ENCODE data around the gene GRK5. TPM values are rescaled to one million over a fixed set of nuclear protein-coding genes. Genes with fewer than 3 reads are reported as not detected.

The GRK5 gene
- total RNA-seq, 4 donors from 2014 or later, result 6.2 to 12.5 (median 9.1) TPM

DNA sequence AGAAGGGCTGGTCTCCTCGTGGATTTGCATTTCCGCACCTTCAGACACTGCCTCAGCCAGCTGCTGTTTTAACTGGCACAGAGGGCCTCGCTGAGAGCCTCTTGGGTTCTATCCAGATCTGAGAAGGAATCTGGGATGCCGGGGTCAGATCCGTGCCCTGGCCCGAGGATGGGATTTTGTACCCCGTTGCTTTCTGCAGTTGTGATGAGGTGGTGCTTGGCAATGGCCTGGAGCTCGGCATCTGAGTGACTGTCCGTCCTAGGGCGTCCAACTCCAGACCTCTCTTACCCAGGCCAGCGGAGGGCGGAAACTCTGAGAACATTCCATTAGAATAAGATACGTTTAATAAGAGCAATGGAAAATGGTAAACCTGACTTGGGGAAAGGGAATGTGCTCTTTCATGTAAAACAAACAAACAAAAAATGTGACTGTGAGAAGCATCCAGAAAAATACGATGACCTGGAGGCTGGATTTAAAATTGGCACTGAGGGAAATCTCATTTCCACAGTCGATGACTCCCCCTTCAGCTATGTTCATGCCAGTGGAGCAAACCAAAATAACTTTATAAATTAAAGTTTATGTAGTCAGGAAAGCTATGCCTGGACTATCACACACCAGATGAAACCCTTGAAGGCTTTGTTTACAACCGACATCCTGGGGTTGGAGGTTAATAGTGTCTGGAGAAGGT is 39.6 kb downstream of the GRK5 start:
- TF ChIP-seq, protein P1, sequence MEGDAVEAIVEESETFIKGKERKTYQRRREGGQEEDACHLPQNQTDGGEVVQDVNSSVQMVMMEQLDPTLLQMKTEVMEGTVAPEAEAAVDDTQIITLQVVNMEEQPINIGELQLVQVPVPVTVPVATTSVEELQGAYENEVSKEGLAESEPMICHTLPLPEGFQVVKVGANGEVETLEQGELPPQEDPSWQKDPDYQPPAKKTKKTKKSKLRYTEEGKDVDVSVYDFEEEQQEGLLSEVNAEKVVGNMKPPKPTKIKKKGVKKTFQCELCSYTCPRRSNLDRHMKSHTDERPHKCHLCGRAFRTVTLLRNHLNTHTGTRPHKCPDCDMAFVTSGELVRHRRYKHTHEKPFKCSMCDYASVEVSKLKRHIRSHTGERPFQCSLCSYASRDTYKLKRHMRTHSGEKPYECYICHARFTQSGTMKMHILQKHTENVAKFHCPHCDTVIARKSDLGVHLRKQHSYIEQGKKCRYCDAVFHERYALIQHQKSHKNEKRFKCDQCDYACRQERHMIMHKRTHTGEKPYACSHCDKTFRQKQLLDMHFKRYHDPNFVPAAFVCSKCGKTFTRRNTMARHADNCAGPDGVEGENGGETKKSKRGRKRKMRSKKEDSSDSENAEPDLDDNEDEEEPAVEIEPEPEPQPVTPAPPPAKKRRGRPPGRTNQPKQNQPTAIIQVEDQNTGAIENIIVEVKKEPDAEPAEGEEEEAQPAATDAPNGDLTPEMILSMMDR (IDR thresholded peaks at IDR 0.05 in 4 of 5, conservative IDR thresholded peaks at IDR 0.05 in 1 of 5), result no peak
- TF ChIP-seq POLR2A (IDR thresholded peaks at IDR 0.05), result no peak
- H3K36me3 ChIP-seq, result no peaks in the 10 kb centered on the region
- in situ Hi-C loops (cut with MboI; ENCODE audit: low sequenced_read_pairs in 4 of 4), result no loop called here
- ATAC-seq (peak; percentile 56 to 59), DNase-seq (peak in 1 of 2 donors; percentile 23)
- intact Hi-C loops (cut with DNase I; ENCODE audit: low total_unique reads), result no loop called here
- no peaks in the 10 kb centered on the region for H3K27me3 ChIP-seq
- no peaks in the 10 kb centered on the region for H3K9me3 ChIP-seq
- H3K4me3 ChIP-seq, result no peak overlapping the region
- peaks cover 12 to 22% of the 10 kb centered on the region in 2 donors for H3K4me1 ChIP-seq
- H3K27ac ChIP-seq, result peak overlapping the region; percentile 41 to 65 (median 55)

DNA sequence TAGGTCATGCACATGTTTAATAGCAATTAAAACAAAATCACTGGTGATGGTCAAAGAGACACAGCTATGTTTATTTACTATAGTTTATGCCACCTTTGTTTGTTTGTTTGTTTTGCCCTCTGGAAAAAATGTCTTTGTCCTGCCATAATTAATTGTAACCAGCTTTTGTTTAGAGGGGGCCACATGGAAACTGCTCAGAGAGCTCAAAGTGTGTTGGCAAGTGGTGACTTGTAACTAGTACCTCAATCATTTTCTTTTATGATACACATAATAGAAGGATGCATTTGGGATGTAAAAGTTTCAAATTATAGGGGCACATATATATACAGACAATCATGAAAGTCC is 40.2 kb downstream of the GRK5 start:
- H3K36me3 ChIP-seq, result no peaks in the 10 kb centered on the region
- no peak for TF ChIP-seq POLR2A (IDR thresholded peaks at IDR 0.05)
- TF ChIP-seq, protein P1 (IDR thresholded peaks at IDR 0.05 in 4 of 5, conservative IDR thresholded peaks at IDR 0.05 in 1 of 5), result no peak
- in situ Hi-C loops (cut with MboI; ENCODE audit: low sequenced_read_pairs in 4 of 4) (no loop called here), intact Hi-C loops (cut with DNase I; ENCODE audit: low total_unique reads) (no loop called here)
- no peaks in the 10 kb centered on the region for H3K27me3 ChIP-seq
- peak overlapping the region; percentile 41 to 65 (median 55) for H3K27ac ChIP-seq
- DNase-seq (no peak), ATAC-seq (no peak)
- no peaks in the 10 kb centered on the region for H3K9me3 ChIP-seq
- no peak overlapping the region for H3K4me3 ChIP-seq
- H3K4me1 ChIP-seq, result peaks cover 15 to 26% of the 10 kb centered on the region in 2 donors

DNA sequence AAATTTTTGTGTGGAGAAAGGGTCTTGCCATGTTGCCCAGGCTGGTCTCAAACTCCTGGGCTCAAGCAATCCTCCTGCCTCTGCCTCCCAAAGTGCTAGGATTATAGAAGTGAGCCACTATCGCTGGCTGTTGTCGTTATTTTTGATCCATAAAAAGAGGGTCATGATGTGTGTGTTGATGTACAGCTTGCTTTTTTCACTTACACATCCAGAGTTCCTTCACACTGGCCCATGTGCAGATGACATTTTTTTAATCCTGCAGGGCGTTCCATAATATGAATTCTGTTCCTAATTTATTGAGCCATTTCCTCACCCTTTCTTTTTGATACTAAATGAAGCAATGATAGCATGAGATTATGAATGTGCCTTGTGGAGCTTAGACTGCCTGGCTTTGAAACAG is 40.8 kb downstream of the GRK5 start:
- TF ChIP-seq, protein P1 (IDR thresholded peaks at IDR 0.05 in 4 of 5, conservative IDR thresholded peaks at IDR 0.05 in 1 of 5), result no peak
- TF ChIP-seq POLR2A (IDR thresholded peaks at IDR 0.05), result no peak
- in situ Hi-C loops (cut with MboI; ENCODE audit: low sequenced_read_pairs in 4 of 4) (no loop called here), intact Hi-C loops (cut with DNase I; ENCODE audit: low total_unique reads) (no loop called here)
- H3K4me1 ChIP-seq, result peaks cover 15 to 32% of the 10 kb centered on the region in 2 donors
- no peak for DNase-seq
- H3K27me3 ChIP-seq, result no peaks in the 10 kb centered on the region
- ATAC-seq, result no peak
- no peaks in the 10 kb centered on the region for H3K36me3 ChIP-seq
- no peak overlapping the region for H3K4me3 ChIP-seq
- H3K27ac ChIP-seq, result peak overlapping the region in 1 of 4 donors; percentile 8
- H3K9me3 ChIP-seq, result no peaks in the 10 kb centered on the region

DNA sequence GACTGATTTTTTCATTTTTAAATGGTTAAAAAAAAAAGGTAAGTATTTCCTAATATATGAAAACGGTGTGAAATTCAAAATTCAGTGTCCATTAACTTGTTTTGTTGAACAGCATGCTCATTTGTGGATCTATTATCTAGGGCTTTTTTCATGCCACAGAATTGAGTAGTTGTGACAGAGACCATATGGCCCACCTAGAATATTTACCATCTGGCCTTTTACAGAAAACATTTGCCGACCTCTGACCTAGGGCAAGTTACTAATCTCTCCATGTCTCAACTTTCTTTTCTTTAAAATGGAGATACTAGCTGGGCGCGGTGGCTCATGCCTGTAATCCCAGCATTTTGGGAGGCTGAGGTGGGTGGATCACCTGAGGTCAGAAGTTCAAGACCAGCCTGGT is 41.3 kb downstream of the GRK5 start:
- Histone ChIP-seq H3K27ac (peak overlapping the region in 1 of 4 donors; percentile 8), H3K9me3 (no peaks in the 10 kb centered on the region), H3K27me3 (no peaks in the 10 kb centered on the region), H3K36me3 (no peaks in the 10 kb centered on the region), H3K4me3 (no peak overlapping the region), H3K4me1 (peaks cover 15 to 31% of the 10 kb centered on the region in 2 donors)
- ATAC-seq (no peak), DNase-seq (no peak)
- intact Hi-C loops (cut with DNase I; ENCODE audit: low total_unique reads) (no loop called here), in situ Hi-C loops (cut with MboI; ENCODE audit: low sequenced_read_pairs in 4 of 4) (no loop called here)
- TF ChIP-seq POLR2A (IDR thresholded peaks at IDR 0.05), result no peak
- TF ChIP-seq, protein P1 (IDR thresholded peaks at IDR 0.05 in 4 of 5, conservative IDR thresholded peaks at IDR 0.05 in 1 of 5), result no peak
